Calu3 (cell line): ENCODE data around the gene ALDH3B2. TPM values are rescaled to one million over a fixed set of nuclear protein-coding genes. Genes with fewer than 3 reads are reported as not detected.

Experiments used
- BruUV-seq: library from RNA; stranded (reverse); fragments of 400-500 nt; replicated peaks from 2 replicates; lab custom pipeline; 2021; lab: Mats Ljungman, UMichigan
- CTCF ChIA-PET: fragments of 300-600 bp; sonication (Branson Sonifier 250); formaldehyde crosslinking; loops from one replicate; lab custom pipeline; 2022; ENCODE audit warnings: antibody characterized with exemption; lab: Charles Lee
- DNase-seq: peaks from one replicate; pipeline ENCODE4 v3.0.0; 2022
- H3K27ac Mint-ChIP-seq: one replicate; pipeline ENCODE4 v1.8.0; 2022; ENCODE audit warnings: mixed read lengths; ENCODE audit not compliant: unreplicated experiment
- H3K27me3 Mint-ChIP-seq: one replicate; pipeline ENCODE4 v1.8.0; 2022; ENCODE audit warnings: mixed read lengths; ENCODE audit not compliant: unreplicated experiment
- H3K36me3 Mint-ChIP-seq: one replicate; pipeline ENCODE4 v1.8.0; 2022; ENCODE audit warnings: mild to moderate bottlenecking, moderate library complexity, mixed read lengths; ENCODE audit not compliant: insufficient read depth, unreplicated experiment
- H3K4me1 Mint-ChIP-seq: one replicate; pipeline ENCODE4 v1.8.0; 2022; ENCODE audit warnings: mild to moderate bottlenecking, low read depth, mixed read lengths; ENCODE audit not compliant: unreplicated experiment
- H3K4me3 Mint-ChIP-seq: one replicate; pipeline ENCODE4 v1.8.0; 2022; ENCODE audit warnings: mild to moderate bottlenecking, low read depth, moderate library complexity, mixed read lengths; ENCODE audit not compliant: unreplicated experiment
- H3K9me3 Mint-ChIP-seq: one replicate; pipeline ENCODE4 v1.8.0; 2022; ENCODE audit warnings: low read depth, mixed read lengths; ENCODE audit not compliant: unreplicated experiment
- intact Hi-C: fragments of 100-400 bp; cut with micrococcal nuclease; formaldehyde crosslinking; loops from one replicate; pipeline ENCODE4 v1.10.0; 2022; ENCODE audit not compliant: unreplicated experiment
- total RNA-seq: library from RNA; stranded (reverse); gene quantifications from 2 replicates; pipeline ENCODE4 v1.2.3, GENCODE V29; 2022
- TF ChIP-seq, protein P1 (sequence below): fragments of 200-600 bp; IDR thresholded peaks from one replicate; pipeline ENCODE4 v1.8.0; 2022; ENCODE audit warnings: antibody characterized with exemption; ENCODE audit not compliant: unreplicated experiment

Gene ALDH3B2
- total RNA-seq, 1 experiment from 2014 or later: 2.4 TPM

DNA sequence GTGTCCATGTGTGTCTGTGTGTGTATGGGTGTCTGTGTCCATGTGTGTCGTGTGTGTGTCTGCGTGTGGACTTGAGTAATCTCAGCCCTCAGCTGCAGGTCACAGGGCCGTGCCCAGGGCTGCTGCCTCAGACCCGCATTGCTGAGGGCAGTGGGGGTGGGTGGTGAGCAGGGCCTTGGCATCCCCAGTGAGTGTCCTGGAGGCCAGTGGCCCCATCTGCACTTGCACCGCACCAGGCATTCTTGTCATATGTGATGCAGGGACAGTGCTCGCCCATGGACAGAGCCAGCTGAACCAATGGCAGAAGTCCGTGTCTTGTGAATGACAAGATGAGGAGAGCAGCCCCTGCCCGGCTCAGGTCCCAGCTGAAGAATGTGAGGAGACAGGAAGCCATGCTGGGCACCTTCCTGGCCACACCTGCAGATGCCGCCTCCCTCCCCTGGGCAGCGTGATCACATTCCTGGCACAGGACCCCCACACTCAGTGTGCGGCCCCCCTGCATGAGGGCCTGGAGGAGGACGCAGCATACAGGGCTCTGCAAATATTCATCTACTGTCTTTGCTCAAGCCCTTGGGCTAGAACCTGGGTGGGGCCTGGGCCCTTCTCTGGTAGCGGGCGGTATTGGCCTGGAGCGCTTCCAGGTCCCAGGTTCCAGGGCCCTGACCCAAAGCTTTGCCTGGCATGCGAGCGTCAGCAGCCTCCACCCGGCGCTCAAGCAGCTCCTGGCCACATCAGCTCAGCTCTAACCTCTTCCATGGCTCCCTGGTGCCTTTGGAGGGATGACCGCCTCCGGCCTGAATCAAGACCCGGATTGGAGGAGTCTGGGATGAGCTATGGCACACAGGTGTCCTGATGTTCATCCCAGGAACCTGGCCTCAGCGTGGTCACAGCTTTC, 3.9 kb downstream of the ALDH3B2 start:
- peaks cover 21% of the 10 kb centered on the region for H3K4me1 Mint-ChIP-seq
- H3K27me3 Mint-ChIP-seq: no peaks in the 10 kb centered on the region
- no peak overlapping the region for H3K27ac Mint-ChIP-seq
- no peaks in the 10 kb centered on the region for H3K9me3 Mint-ChIP-seq
- peaks cover 13% of the 10 kb centered on the region for H3K36me3 Mint-ChIP-seq
- TF ChIP-seq, protein P1, sequence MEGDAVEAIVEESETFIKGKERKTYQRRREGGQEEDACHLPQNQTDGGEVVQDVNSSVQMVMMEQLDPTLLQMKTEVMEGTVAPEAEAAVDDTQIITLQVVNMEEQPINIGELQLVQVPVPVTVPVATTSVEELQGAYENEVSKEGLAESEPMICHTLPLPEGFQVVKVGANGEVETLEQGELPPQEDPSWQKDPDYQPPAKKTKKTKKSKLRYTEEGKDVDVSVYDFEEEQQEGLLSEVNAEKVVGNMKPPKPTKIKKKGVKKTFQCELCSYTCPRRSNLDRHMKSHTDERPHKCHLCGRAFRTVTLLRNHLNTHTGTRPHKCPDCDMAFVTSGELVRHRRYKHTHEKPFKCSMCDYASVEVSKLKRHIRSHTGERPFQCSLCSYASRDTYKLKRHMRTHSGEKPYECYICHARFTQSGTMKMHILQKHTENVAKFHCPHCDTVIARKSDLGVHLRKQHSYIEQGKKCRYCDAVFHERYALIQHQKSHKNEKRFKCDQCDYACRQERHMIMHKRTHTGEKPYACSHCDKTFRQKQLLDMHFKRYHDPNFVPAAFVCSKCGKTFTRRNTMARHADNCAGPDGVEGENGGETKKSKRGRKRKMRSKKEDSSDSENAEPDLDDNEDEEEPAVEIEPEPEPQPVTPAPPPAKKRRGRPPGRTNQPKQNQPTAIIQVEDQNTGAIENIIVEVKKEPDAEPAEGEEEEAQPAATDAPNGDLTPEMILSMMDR: no peak
- BruUV-seq: no TSS peak
- intact Hi-C loops: no loop called here
- no peak for DNase-seq
- no peak overlapping the region for H3K4me3 Mint-ChIP-seq
- CTCF ChIA-PET: no interaction called here

DNA sequence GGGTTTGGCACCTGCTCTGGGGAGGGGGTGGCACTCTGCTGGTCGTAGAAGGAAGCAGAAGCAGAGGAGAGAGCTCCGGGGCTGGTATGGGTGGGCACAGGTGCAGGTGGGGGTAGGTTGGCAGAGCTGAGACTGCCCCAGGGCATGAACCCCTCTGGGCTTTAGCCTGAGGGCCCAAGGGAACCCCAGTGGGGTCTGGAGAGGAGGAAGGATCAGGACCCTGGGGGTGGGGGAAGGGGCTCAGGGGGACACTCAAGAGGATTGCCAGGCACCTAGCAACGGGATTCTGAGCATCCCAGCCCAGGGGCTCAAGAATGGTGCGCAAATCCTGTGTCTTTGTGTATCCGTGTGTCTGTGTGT, 6.3 kb downstream of the ALDH3B2 start:
- no peaks in the 10 kb centered on the region for H3K9me3 Mint-ChIP-seq
- CTCF ChIA-PET: interaction anchor here (0.7 kb wide), 1 partner anchor 23 kb away, joined by 4 read pairs; no protein-coding TSS in a partner anchor
- no peaks in the 10 kb centered on the region for H3K4me1 Mint-ChIP-seq
- TF ChIP-seq, protein P1: no peak
- H3K27ac Mint-ChIP-seq: no peak overlapping the region
- no peaks in the 10 kb centered on the region for H3K27me3 Mint-ChIP-seq
- no peaks in the 10 kb centered on the region for H3K36me3 Mint-ChIP-seq
- BruUV-seq: no TSS peak
- intact Hi-C loops: no loop called here
- H3K4me3 Mint-ChIP-seq: no peak overlapping the region
- DNase-seq: no peak

DNA sequence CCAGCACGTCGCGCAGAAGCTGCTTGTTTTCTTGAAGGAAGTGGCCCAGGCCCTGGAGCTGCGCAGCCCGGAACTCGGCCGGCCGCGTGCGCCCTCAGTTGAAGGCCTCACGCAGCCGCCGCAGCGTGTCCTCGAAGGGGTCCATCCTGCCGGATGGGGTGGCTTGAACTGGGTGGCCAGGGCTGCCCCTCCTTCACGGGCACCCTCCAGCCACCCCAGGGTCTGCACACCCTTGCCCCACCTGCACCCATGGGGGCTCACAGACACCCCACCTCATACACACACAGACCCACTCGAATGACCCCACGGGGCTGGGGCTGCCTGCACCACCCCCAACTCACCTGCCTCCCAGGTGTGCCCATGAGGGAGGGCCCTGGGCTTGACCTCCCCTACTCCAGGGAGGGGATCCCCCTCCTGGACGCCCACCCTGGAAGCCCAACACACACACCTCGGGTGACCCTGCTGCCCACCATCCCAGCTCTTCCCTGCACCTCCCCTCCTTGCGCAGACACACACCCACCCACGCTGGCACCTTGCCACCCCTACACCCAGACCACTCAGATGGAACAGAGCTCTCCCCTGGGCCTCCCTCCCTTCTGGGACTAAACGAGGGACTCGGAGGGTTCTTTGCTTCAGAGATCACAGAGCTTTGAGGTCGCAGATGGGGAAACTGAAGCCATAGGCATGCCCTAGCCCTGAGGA, 6.8 kb downstream of the ALDH3B2 start:
- intact Hi-C loops: no loop called here
- BruUV-seq: no TSS peak
- no peaks in the 10 kb centered on the region for H3K4me1 Mint-ChIP-seq

More for the DNA sequence above, 6.8 kb downstream of the ALDH3B2 start:
- no peak for DNase-seq
- Mint-ChIP-seq H3K27ac (no peak overlapping the region), H3K27me3 (no peaks in the 10 kb centered on the region), H3K4me3 (no peak overlapping the region), H3K36me3 (no peaks in the 10 kb centered on the region), H3K9me3 (no peaks in the 10 kb centered on the region)
- TF ChIP-seq, protein P1: no peak
- CTCF ChIA-PET: interaction anchor here (0.7 to 1.0 kb wide), 2 partner anchors 17 to 23 kb away, joined by 4 to 5 read pairs; partner anchors contain the start of gene ACY3
